Measurements from ENCODE around the gene NOLC1. TPM values are rescaled to one million over a fixed set of nuclear protein-coding genes. Genes with fewer than 3 reads are reported as not detected.

Gene NOLC1
- total RNA-seq = 10 to 100 TPM; 30.2 to 41.5 TPM
- long read RNA-seq, transcript NOLC1-207 (13 exons, 2,441 nt) = major isoform, 16 of 39 reads
- long read RNA-seq, transcript NOLC1-209 (13 exons, 3,932 nt) = minor isoform, 8 of 39 reads
- long read RNA-seq, partial matches to known transcripts = 11 of 39 reads
- long read RNA-seq, other reads (novel, unspliced or antisense) = 3 of 39 reads

GRCh38 chr10:102151774-102152544, at the start of gene NOLC1:
Gene NOLC1, plus strand, starts transcription at chr10:102152389. Its CDS starts 22 bp downstream, at chr10:102152411.
- intact Hi-C loops (cut with DNase I, micrococcal nuclease) = no loop called here
- peak; percentile 98 for ATAC-seq

GRCh38 chr10:102102421-102102820, 49.8 kb upstream of the NOLC1 start:
- intact Hi-C loops (cut with DNase I, micrococcal nuclease) = no loop called here
- no peak for ATAC-seq
- no peak for DNase-seq

More at GRCh38 chr10:102151774-102152544, at the start of gene NOLC1:
- DNase-seq = peak; percentile 99

- DNase-seq = no peak
- ATAC-seq = no peak
- intact Hi-C loops (cut with DNase I, micrococcal nuclease) = no loop called here
Measured at GRCh38 chr10:102106998-102107397, 45.2 kb upstream of the NOLC1 start.

- intact Hi-C loops (cut with DNase I, micrococcal nuclease) = no loop called here
- DNase-seq = no peak
- no peak for ATAC-seq
Measured at GRCh38 chr10:102109166-102110116, 42.7 kb upstream of the NOLC1 start.

GRCh38 chr10:102111276-102111675, 40.9 kb upstream of the NOLC1 start:
- DNase-seq (no peak), ATAC-seq (no peak)
- intact Hi-C loops (cut with DNase I, micrococcal nuclease) = no loop called here

- intact Hi-C loops (cut with DNase I, micrococcal nuclease) = no loop called here
- ATAC-seq = no peak
- no peak for DNase-seq
Measured at GRCh38 chr10:102112210-102112817, 39.9 kb upstream of the NOLC1 start.

GRCh38 chr10:102113261-102113955, 38.8 kb upstream of the NOLC1 start:
- intact Hi-C loops (cut with DNase I, micrococcal nuclease) = no loop called here
- no peak for DNase-seq
- no peak for ATAC-seq

- intact Hi-C loops (cut with DNase I, micrococcal nuclease) = no loop called here
- DNase-seq (peak in 1 of 2 donors; percentile 43), ATAC-seq (peak; percentile 43)
Measured at GRCh38 chr10:102113956-102114857, 38.0 kb upstream of the NOLC1 start.

GRCh38 chr10:102114861-102115618, 37.1 kb upstream of the NOLC1 start:
- intact Hi-C loops (cut with DNase I, micrococcal nuclease) = no loop called here
- peak; percentile 90 to 94 for DNase-seq
- ATAC-seq = peak; percentile 87

- ATAC-seq (no peak), DNase-seq (no peak)
- intact Hi-C loops (cut with DNase I, micrococcal nuclease) = no loop called here
Measured at GRCh38 chr10:102115775-102116174, 36.4 kb upstream of the NOLC1 start.

GRCh38 chr10:102116656-102117055, 35.5 kb upstream of the NOLC1 start:
- ATAC-seq (no peak), DNase-seq (no peak)
- intact Hi-C loops (cut with DNase I, micrococcal nuclease) = no loop called here

GRCh38 chr10:102117391-102118159, 34.6 kb upstream of the NOLC1 start:
- ATAC-seq (peak; percentile 7), DNase-seq (peak; percentile 84)
- intact Hi-C loops (cut with DNase I, micrococcal nuclease) = no loop called here

- intact Hi-C loops (cut with DNase I, micrococcal nuclease) = no loop called here
- DNase-seq (peak; percentile 50 to 68), ATAC-seq (peak; percentile 23)
Measured at GRCh38 chr10:102118867-102119266, 33.3 kb upstream of the NOLC1 start.

- intact Hi-C loops (cut with DNase I, micrococcal nuclease) = no loop called here
- peak; percentile 30 for ATAC-seq
- DNase-seq = peak; percentile 77 to 85
Measured at GRCh38 chr10:102119417-102120141, 32.6 kb upstream of the NOLC1 start.

Data from left colon (tissue), 2 donors.